Panc1 (cell line): ENCODE results near the gene SPIRE1. TPM values are rescaled to one million over a fixed set of nuclear protein-coding genes. Genes with fewer than 3 reads are reported as not detected.

Source experiments
- ATAC-seq: fragments of 200-7000 bp; cut with Tn5 transposase; 2 replicates; pipeline ENCODE4 v1.9.1; 2020; ENCODE audit warnings: mild to moderate bottlenecking, moderate library complexity
- BruUV-seq: library from RNA; stranded (reverse); fragments of 400-500 nt; replicated peaks from 2 replicates; lab custom pipeline; 2021; lab: Mats Ljungman, UMichigan
- CTCF ChIA-PET: fragments of 300-600 bp; sonication (Branson Sonifier 250); formaldehyde crosslinking; loops from one replicate; lab custom pipeline; 2022; ENCODE audit warnings: antibody characterized with exemption; lab: Charles Lee
- POLR2A ChIA-PET: fragments of 300-600 bp; sonication (Branson Sonifier 250); formaldehyde crosslinking; loops from one replicate; lab custom pipeline; 2022; ENCODE audit warnings: antibody characterized with exemption; lab: Charles Lee
- DNase-seq: peaks from one replicate; pipeline ENCODE4 v3.0.0-alpha.2; 2010; ENCODE audit warnings: low read depth, low spot score
- H3K27ac ChIP-seq: 2 replicates; pipeline ENCODE4 v1.5.1; 2011; ENCODE audit warnings: mild to moderate bottlenecking, low read length, inconsistent platforms
- H3K27me3 ChIP-seq: fragments of 200-500 bp; sonication (Bioruptor generic); 2 replicates; pipeline ENCODE4 v1.6.0; 2014; ENCODE audit warnings: low read length, inconsistent platforms; ENCODE audit not compliant: control insufficient read depth, insufficient read depth
- H3K36me3 ChIP-seq: fragments of 200-500 bp; sonication (Bioruptor generic); 2 replicates; pipeline ENCODE4 v1.5.1; 2014; ENCODE audit warnings: inconsistent platforms, mild to moderate bottlenecking, low read length, moderate library complexity; ENCODE audit not compliant: control insufficient read depth, insufficient read depth
- H3K4me1 ChIP-seq: 2 replicates; pipeline ENCODE4 v1.5.1; 2011; ENCODE audit warnings: inconsistent platforms, mild to moderate bottlenecking, low read length, moderate library complexity; ENCODE audit not compliant: control insufficient read depth, insufficient read depth
- H3K4me3 ChIP-seq, 2 experiments: 2 replicates each; pipeline ENCODE4 v1.5.1; 2011 to 2012; ENCODE audit warnings: low read depth in 2 of 2, low read length in 2 of 2, mild to moderate bottlenecking in 2 of 2, inconsistent platforms in 1 of 2, moderate library complexity in 1 of 2
- H3K9me3 ChIP-seq: fragments of 200-500 bp; sonication (Bioruptor generic); 2 replicates; pipeline ENCODE4 v1.5.1; 2014; ENCODE audit warnings: low read depth, mild to moderate bottlenecking, inconsistent platforms, low read length, moderate library complexity; ENCODE audit not compliant: control insufficient read depth, insufficient read depth
- CTCF ChIP-seq: fragments of 450-650 bp; IDR thresholded peaks from 2 replicates; pipeline ENCODE4 v1.5.1; 2017; ENCODE audit warnings: mild to moderate bottlenecking
- POLR2AphosphoS5 ChIP-seq: IDR thresholded peaks from 2 replicates; pipeline ENCODE4 v1.6.1; 2012; ENCODE audit warnings: mild to moderate bottlenecking, low read depth, low read length, moderate library complexity
- REST ChIP-seq, 2 experiments: IDR thresholded peaks; 2 replicates each; pipeline ENCODE4 v1.6.1; 2011 to 2012; ENCODE audit warnings: low read depth in 2 of 2, control low read depth in 1 of 2, low read length in 1 of 2, mild to moderate bottlenecking in 1 of 2, moderate library complexity in 1 of 2; ENCODE audit not compliant: insufficient read depth in 1 of 2
- SIN3A ChIP-seq: IDR thresholded peaks from 2 replicates; pipeline ENCODE4 v1.6.1; 2012; ENCODE audit warnings: low read depth, mild to moderate bottlenecking, low read length, moderate library complexity, borderline replicate concordance; ENCODE audit not compliant: insufficient read depth
- TCF7L2 ChIP-seq: IDR thresholded peaks from 2 replicates; pipeline ENCODE4 v1.6.1; 2011; ENCODE audit warnings: mild to moderate bottlenecking, low read depth, low read length, inconsistent platforms
- in situ Hi-C: cut with HindIII; loops from 2 replicates; pipeline ENCODE4 v1.10.0; 2016; ENCODE audit warnings: low sequenced_read_pairs, low pct_unique_long_range_greater_than_20kb
- intact Hi-C: fragments of 100-400 bp; cut with micrococcal nuclease; formaldehyde crosslinking; loops from one replicate; pipeline ENCODE4 v1.10.0; 2022; ENCODE audit not compliant: unreplicated experiment
- total RNA-seq: library from RNA; stranded (reverse); gene quantifications from one replicate; pipeline ENCODE4 v1.2.1, GENCODE V29; 2021; ENCODE audit not compliant: unreplicated experiment

Gene SPIRE1
- total RNA-seq, 1 experiment from 2014 or later: 45.5 TPM

GRCh38 chr18:12517142-12517825 lies 140.6 kb downstream of the SPIRE1 start:
- POLR2A ChIA-PET: no interaction called here
- CTCF ChIA-PET: no interaction called here

GRCh38 chr18:12516049-12516630 lies 141.8 kb downstream of the SPIRE1 start:
- no peak overlapping the region for H3K4me3 ChIP-seq
- ChIA-PET POLR2A (no interaction called here), CTCF (no interaction called here)
- H3K4me1 ChIP-seq: no peaks in the 10 kb centered on the region
- DNase-seq: no peak
- no peaks in the 10 kb centered on the region for H3K27me3 ChIP-seq
- no peaks in the 10 kb centered on the region; the same call in 1 of the 2 replicates for H3K36me3 ChIP-seq
- in situ Hi-C loops (no loop called here), intact Hi-C loops (no loop called here)
- no peaks in the 10 kb centered on the region for H3K9me3 ChIP-seq
- 0 out of 2 replicates have a peak, but pooled peaks have one; percentile 21 for ATAC-seq
- H3K27ac ChIP-seq: no peak overlapping the region
- no TSS peak for BruUV-seq
- TF ChIP-seq REST (IDR thresholded peaks at IDR 0.05; ENCODE audit: insufficient read depth in 1 of 2, low read depth in 2 of 2, low read length in 1 of 2): no peak
- no peak for TF ChIP-seq POLR2AphosphoS5
- no peak for TF ChIP-seq SIN3A
- no peak for TF ChIP-seq TCF7L2

More at GRCh38 chr18:12517142-12517825, 140.6 kb downstream of the SPIRE1 start:
- ATAC-seq (no peak), DNase-seq (no peak)
- H3K4me3 ChIP-seq: no peak overlapping the region
- no peak overlapping the region for H3K27ac ChIP-seq
- no TSS peak for BruUV-seq
- H3K9me3 ChIP-seq: no peaks in the 10 kb centered on the region
- in situ Hi-C loops (no loop called here), intact Hi-C loops (no loop called here)
- no peaks in the 10 kb centered on the region for H3K4me1 ChIP-seq
- no peaks in the 10 kb centered on the region; the same call in 1 of the 2 replicates for H3K36me3 ChIP-seq
- no peaks in the 10 kb centered on the region for H3K27me3 ChIP-seq
- TF ChIP-seq TCF7L2: no peak
- TF ChIP-seq POLR2AphosphoS5: no peak
- no peak for TF ChIP-seq CTCF
- TF ChIP-seq REST (IDR thresholded peaks at IDR 0.05; ENCODE audit: insufficient read depth in 1 of 2, low read depth in 2 of 2, low read length in 1 of 2): no peak
- no peak for TF ChIP-seq SIN3A
